NCI-H2107 treated with DMSO at 0.1 percent for 48 hours (cell line): Measurements from ENCODE around the gene HIC2.
"Not testable (repeated sequence)": the region's sequence is repeated elsewhere in the genome, so short reads cannot be mapped to it uniquely, and the experiment has no call there.

Source experiments
- DNase-seq: peaks from one replicate; lab custom pipeline; 2025; ENCODE audit not compliant: unreplicated experiment; lab: John Stamatoyannopoulos, UW

Gene HIC2, protein sequence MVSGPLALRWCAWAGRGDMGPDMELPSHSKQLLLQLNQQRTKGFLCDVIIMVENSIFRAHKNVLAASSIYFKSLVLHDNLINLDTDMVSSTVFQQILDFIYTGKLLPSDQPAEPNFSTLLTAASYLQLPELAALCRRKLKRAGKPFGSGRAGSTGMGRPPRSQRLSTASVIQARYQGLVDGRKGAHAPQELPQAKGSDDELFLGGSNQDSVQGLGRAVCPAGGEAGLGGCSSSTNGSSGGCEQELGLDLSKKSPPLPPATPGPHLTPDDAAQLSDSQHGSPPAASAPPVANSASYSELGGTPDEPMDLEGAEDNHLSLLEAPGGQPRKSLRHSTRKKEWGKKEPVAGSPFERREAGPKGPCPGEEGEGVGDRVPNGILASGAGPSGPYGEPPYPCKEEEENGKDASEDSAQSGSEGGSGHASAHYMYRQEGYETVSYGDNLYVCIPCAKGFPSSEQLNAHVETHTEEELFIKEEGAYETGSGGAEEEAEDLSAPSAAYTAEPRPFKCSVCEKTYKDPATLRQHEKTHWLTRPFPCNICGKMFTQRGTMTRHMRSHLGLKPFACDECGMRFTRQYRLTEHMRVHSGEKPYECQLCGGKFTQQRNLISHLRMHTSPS

GRCh38 chr22:21417227-21417746, at the start of gene HIC2:
HIC2 (plus strand) TSS chr22:21417371; CDS start chr22:21442832, 25,461 bp downstream.
- not testable (repeated sequence) for DNase-seq

DNA sequence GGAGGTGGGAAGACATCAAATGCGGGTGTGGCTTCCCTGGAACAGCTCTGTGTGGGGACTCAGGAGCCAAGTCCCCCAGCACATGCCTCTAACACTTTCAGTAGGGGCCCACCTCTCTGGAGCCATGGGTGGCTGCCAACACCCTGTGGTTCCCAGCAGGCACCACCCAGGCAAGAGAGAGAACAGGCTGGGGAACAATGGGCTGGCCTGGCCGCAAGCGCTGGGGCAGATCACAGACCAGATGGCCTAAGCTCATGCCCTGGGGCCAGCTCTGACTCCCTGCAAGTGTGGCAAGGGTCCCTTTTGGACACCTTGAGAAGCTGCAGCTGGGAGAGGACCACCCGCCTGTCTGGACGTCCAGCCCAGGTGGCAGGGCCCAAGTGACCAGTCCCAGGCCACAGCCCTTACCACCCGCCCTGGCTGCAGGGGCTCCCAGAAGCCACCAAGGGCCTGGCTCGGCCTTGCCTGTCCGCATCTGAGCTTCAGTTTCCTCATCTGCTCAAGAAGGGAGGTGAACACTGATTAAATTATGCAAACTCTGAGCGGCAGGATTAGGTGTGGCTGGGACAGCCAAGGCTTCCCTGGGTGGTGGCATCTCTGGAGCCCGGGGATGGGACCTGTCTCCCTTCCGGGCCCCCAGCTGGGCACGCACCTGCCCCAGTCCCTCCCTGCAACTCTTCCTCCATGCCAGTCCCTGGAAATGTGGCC, 48.4 kb upstream of the HIC2 start:
- DNase-seq = not testable (repeated sequence)

DNA sequence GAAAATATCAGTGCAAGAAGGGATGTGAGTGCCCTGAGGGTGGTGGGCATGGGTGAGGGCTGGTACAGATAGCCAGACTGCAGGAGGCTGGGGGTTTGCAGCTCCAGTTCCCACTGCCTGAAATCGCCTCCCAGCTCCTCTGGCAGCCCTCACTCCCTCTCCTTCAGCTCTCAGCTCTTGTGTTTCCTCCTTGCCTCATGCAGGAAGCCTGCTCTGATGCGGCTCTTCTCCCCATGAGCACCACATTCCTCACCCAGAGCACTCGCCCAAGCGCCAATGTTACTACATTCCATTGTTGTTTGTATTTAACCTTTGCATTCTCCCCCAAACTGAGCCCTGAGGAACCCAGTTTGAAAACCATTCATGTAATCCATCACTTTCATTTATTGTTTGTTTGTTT, 41.3 kb upstream of the HIC2 start:
- DNase-seq = not testable (repeated sequence)

DNA sequence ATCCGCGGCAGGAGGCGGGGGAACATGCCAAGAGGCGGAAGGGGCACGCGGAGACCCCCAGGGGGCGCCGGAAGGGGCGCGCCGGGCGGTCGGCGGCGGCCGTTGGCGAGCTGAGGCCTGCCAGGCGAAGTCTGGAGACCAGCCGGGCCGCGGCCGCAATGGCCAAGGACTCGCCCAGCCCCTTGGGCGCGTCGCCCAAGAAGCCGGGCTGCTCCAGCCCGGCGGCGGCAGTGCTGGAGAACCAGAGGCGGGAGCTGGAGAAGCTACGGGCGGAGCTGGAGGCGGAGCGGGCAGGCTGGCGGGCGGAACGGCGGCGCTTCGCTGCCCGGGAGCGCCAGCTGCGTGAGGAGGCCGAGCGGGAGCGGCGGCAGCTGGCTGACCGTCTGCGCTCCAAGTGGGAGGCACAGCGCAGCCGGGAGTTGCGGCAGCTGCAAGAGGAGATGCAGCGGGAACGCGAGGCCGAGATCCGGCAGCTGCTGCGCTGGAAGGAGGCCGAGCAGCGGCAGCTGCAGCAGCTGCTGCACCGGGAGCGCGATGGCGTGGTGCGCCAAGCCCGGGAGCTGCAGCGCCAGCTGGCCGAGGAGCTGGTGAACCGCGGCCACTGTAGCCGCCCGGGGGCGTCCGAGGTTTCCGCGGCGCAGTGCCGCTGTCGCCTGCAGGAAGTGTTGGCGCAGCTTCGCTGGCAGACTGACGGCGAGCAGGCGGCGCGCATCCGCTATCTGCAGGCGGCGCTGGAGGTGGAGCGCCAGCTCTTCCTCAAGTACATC, 33.3 kb upstream of the HIC2 start, which contains the start of gene RIMBP3B:
TSS of gene RIMBP3B (plus strand) at position 51 of the 767 bp plus-strand sequence. CDS start at position 159, 108 bp downstream.
- not testable (repeated sequence) for DNase-seq

DNA sequence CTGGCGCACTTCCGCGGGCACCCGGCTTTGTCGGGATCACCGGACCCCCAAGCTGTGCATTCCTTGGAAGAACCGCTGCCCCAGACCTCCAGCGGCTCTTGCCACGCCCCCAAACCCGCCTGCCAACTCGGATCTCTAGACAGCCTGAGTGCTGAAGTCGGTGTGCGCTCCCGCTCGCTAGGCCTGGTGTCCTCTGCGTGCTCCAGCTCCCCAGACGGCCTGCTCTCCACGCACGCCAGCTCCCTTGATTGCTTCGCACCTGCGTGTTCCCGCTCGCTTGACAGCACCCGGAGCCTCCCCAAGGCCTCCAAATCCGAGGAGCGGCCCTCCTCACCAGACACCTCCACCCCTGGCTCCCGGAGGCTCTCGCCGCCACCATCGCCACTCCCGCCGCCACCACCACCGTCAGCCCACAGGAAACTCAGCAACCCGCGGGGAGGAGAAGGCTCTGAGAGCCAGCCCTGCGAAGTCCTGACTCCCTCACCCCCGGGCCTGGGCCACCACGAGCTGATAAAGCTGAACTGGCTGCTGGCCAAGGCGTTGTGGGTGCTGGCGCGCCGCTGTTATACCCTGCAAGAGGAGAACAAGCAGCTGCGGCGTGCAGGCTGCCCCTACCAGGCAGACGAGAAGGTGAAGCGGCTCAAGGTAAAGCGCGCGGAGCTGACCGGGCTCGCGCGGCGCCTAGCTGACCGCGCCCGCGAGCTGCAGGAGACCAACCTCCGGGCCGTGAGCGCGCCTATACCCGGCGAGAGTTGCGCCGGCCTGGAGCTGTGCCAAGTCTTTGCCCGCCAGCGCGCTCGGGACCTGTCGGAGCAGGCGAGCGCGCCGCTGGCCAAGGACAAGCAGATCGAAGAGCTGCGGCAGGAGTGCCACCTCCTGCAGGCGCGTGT, 32.5 kb upstream of the HIC2 start:
- not testable (repeated sequence) for DNase-seq

DNA sequence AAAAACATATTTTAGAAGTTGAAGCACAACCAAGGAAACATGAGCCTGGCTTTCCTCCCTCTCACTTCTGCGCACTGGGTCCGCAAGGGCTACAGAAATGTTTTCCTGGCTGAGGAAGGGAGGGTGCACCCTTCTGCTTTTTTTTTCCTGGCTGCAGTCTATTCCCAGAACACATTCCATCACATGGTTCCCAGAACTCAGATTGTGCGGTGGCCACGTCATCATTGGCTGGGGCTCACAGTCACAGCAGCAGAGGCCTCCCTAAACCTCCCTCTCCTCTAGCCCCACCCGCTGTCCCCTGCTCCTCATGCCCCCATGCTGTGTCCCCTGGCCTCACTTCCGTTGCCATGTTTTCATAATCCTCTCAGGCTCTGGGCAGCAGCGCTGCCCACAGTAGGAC, 27.7 kb upstream of the HIC2 start:
- not testable (repeated sequence) for DNase-seq

GRCh38 chr22:21390013-21390412, 27.2 kb upstream of the HIC2 start:
- DNase-seq = not testable (repeated sequence)

DNA sequence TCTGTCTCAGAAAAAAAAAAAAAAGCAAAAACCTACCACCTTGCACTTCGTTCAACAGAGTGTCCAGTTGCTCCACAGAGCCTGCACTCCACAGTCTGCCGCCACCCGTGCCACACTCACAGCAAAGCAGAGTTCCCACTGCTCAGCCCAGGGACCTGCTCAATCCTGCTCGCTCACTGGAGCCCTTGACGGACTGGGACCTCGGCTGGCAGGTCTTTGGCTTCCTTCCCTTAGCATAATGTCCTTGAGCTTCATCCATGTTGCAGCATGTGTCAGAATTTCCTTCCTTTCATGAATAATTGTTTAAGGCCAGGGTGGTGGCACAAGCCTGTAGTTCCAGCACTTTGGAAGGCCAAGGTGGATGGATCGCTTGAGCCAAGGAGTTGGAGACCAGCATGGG, 22.6 kb upstream of the HIC2 start:
- not testable (repeated sequence) for DNase-seq

GRCh38 chr22:21401197-21401969, 15.8 kb upstream of the HIC2 start:
- DNase-seq = not testable (repeated sequence)

DNA sequence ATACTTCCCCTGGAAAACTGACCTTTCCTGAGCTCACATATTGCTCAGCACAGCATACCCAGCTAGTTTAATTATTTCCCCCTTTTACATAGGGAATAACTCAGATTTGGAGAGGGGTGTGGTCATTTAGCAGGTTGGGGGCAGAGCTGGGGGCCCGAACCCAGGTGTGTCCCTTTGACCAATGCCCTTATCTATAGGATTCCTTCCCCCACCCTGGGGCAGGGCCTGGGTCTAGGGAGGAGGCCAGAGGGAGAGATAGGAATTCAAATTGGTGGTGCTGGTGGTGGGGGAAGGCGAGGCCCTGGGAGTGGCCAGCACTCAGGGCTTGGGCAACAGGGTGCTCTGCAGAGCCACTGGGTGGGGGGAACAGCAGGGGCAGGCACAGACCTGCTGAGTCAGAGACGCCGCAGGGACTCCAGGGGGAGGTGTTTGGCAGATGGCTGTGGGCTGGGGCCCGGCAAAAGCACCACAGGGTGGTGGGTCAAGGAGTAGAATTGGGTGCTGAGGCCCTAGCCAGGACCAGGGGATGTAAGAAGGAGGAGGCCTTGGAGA, 14.3 kb upstream of the HIC2 start:
- DNase-seq = not testable (repeated sequence)

DNA sequence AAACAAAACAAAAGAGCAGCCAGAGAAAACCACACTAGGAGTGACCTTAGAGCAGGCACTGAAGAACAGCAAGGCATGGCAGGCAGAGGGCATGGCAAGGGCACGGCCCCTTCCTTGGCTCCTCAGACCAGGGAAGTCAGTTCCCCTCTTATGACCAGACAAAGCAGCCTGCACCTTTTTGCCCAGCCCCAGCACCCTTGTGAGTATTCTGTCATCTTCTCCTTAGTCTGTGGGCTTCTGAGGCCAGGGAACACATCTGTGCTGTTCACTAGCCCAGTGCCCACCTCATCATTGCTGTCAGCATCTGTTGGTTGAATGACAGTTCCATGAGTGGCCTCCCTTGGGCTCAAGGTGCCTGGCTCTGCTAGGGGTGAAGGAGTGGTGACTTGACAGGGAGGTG, 10.0 kb upstream of the HIC2 start:
- not testable (repeated sequence) for DNase-seq

- not testable (repeated sequence) for DNase-seq
Measured at GRCh38 chr22:21407792-21408191, 9.4 kb upstream of the HIC2 start.

DNA sequence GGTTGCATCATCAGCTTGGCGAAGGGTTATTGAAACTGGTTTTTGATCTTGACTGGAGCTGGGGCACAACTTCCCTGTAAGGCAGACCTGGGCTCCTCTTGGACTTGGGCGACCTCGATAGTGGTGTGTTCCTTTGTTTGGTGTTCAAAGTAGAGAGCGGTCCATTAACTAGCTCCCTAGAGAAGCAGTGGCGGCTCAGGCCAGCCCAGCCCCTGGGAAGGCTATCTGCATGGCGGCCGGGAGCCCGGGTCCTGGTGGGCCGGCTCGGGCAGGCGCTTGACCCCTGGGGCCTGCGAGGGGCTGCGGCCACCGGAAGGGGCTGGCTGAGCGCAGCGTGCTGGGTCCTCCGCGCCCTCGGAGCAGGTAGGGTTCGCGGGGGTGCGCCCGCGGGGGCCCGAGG, 796 bp upstream of the HIC2 start:
- not testable (repeated sequence) for DNase-seq

GRCh38 chr22:21417853-21418252, 682 bp downstream of the HIC2 start:
- not testable (repeated sequence) for DNase-seq

DNA sequence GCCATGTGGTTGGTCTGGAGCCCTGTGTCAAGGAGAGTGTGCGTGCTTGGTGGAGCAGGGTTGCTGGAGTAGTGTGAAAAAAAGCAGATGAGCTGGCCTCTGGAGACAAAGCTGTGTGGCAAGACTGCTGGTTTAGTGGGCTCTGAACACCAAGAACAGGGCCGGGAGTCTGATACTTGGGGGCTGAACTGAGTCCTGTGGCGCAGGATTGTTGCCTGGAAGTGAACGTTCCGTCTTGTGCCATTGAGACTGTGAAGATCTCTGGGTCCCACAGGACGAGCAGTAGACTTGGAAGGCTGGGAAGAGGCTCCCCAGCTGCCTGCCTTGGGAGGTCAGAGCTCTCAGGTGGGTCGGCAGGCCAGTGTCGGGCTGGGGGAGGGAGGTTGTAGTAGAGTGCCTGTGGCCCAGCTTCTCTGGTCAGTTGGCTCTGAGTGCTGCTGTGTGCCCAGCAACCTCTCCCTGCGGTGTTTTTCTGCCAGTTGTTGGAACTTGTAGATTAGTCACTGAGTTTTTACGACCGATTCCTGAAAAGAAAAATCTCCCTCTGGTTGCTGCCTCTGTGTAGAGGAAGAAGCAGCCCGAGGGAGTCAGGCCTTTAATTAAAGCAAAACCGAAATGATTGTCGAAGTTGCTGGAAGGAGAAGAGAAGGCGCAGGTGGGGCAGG, 1.9 kb downstream of the HIC2 start:
- DNase-seq = not testable (repeated sequence)

GRCh38 chr22:21420180-21420763, 3.1 kb downstream of the HIC2 start:
- not testable (repeated sequence) for DNase-seq

DNA sequence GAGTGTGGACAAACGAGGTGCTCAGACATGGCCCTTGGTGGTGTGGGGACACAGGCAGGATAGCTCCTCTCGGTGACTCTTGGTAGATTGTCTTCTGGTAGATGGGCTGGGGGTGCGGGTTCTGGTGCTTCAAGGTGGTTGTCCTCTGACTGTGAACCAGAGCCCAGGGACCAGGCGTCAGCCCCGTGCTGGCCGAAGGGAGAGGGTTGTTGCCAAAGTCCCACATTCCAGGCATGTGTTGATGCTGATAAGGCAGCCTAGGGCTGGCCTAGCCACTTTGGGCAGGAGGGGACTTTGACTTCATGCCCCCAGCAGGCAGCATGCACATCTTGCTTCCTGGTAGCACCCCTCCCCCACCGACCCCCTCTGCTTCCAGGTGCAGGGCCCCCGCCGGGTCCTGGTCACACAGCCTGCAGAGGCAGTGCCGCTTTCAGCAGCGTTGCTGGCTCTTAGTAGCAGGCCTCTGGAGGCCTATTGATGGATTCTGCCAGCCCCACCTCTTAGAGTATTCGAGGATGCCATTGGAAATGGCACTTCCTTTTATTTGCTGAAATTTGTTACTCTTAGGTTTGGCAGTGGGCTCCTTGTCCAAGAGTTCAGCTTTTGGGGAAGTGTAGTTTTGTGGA, 7.0 kb downstream of the HIC2 start:
- not testable (repeated sequence) for DNase-seq
